Neural crest cell (in vitro differentiated cells): ENCODE measurements around the gene COL3A1. TPM values are rescaled to one million over a fixed set of nuclear protein-coding genes. Genes with fewer than 3 reads are reported as not detected.
A peak's percentile ranks its signal among the peaks of the same experiment; 100 is the strongest.

Experiments used
- DNase-seq: peaks from one replicate; pipeline ENCODE4 v3.0.0; 2021; ENCODE audit warnings: low read depth, mixed read lengths, low spot score
- H3K27ac Mint-ChIP-seq: one replicate; pipeline ENCODE4 v1.8.0; 2021; ENCODE audit warnings: mild to moderate bottlenecking, mixed read lengths; ENCODE audit not compliant: unreplicated experiment
- H3K27me3 Mint-ChIP-seq: 2 replicates; pipeline ENCODE4 v1.8.0; 2021; ENCODE audit warnings: low read depth, mild to moderate bottlenecking, mixed read lengths
- H3K36me3 Mint-ChIP-seq: 2 replicates; pipeline ENCODE4 v1.8.0; 2021; ENCODE audit warnings: low read depth, mild to moderate bottlenecking, mixed read lengths
- H3K4me1 Mint-ChIP-seq: 2 replicates; pipeline ENCODE4 v1.8.0; 2021; ENCODE audit warnings: mixed read lengths
- H3K4me3 Mint-ChIP-seq: one replicate; pipeline ENCODE4 v1.8.0; 2021; ENCODE audit warnings: mild to moderate bottlenecking, mixed read lengths
- H3K9me3 Mint-ChIP-seq: 2 replicates; pipeline ENCODE4 v1.8.0; 2021; ENCODE audit warnings: mixed read lengths
- total RNA-seq: library from RNA; stranded (reverse); gene quantifications from 2 replicates; pipeline ENCODE4 v1.2.1, GENCODE V29; 2021
- TF ChIP-seq, protein P1 (sequence below): fragments of 200-600 bp; sonication (generic); conservative IDR thresholded peaks from 2 replicates; pipeline ENCODE4 v1.5.0; 2021; ENCODE audit warnings: antibody characterized with exemption, mild to moderate bottlenecking

The COL3A1 gene
- total RNA-seq, 1 donor from 2014 or later: 14.9 TPM

DNA sequence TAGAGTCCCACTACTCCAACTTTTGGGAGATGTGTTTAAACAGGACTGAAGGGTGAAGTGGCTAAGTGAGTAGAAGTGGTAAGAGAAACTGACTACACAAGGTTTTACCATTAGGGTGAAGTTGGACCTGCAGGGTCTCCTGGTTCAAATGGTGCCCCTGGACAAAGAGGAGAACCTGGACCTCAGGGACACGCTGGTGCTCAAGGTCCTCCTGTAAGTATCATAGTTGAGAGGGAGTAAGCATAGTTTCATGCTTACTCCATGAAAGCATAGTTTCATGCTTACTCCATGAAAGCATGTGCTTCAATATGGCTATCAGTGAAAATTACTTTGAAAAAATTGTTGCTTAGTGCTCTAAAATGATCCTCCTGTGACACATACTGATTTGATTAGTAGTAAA lies 19.1 kb downstream of the COL3A1 start:
- no peak overlapping the region for H3K4me3 Mint-ChIP-seq
- no peaks in the 10 kb centered on the region for H3K36me3 Mint-ChIP-seq
- H3K9me3 Mint-ChIP-seq: no peaks in the 10 kb centered on the region
- H3K27me3 Mint-ChIP-seq: no peaks in the 10 kb centered on the region
- no peaks in the 10 kb centered on the region for H3K4me1 Mint-ChIP-seq
- H3K27ac Mint-ChIP-seq: no peak overlapping the region
- TF ChIP-seq, protein P1, sequence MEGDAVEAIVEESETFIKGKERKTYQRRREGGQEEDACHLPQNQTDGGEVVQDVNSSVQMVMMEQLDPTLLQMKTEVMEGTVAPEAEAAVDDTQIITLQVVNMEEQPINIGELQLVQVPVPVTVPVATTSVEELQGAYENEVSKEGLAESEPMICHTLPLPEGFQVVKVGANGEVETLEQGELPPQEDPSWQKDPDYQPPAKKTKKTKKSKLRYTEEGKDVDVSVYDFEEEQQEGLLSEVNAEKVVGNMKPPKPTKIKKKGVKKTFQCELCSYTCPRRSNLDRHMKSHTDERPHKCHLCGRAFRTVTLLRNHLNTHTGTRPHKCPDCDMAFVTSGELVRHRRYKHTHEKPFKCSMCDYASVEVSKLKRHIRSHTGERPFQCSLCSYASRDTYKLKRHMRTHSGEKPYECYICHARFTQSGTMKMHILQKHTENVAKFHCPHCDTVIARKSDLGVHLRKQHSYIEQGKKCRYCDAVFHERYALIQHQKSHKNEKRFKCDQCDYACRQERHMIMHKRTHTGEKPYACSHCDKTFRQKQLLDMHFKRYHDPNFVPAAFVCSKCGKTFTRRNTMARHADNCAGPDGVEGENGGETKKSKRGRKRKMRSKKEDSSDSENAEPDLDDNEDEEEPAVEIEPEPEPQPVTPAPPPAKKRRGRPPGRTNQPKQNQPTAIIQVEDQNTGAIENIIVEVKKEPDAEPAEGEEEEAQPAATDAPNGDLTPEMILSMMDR: no peak
- no peak for DNase-seq

DNA sequence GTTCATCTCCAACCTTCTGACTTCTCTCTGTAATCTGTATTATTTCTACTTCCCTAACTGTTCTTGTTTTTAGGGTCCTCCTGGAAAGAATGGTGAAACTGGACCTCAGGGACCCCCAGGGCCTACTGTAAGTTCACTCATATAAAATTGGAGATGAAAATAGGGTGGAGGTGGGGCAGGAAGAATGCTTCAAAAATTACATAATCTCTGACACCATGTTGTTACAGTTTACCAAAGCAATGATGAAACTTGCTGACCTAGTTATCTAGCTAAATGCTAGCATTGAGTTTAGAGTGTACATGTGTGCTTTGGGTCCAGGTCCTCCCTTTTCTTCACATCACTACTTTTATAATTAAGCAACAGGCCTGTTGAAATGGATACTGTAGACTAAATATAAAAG lies 23.1 kb downstream of the COL3A1 start:
- TF ChIP-seq, protein P1: no peak
- Mint-ChIP-seq H3K9me3 (no peaks in the 10 kb centered on the region), H3K27me3 (no peaks in the 10 kb centered on the region), H3K4me3 (no peak overlapping the region), H3K27ac (peak overlapping the region; percentile 27), H3K36me3 (no peaks in the 10 kb centered on the region), H3K4me1 (no peaks in the 10 kb centered on the region)
- DNase-seq: no peak

GRCh38 chr2:189000221-189000620 lies 26.0 kb downstream of the COL3A1 start:
- no peaks in the 10 kb centered on the region for H3K36me3 Mint-ChIP-seq
- no peaks in the 10 kb centered on the region for H3K4me1 Mint-ChIP-seq
- no peak overlapping the region for H3K4me3 Mint-ChIP-seq
- H3K27ac Mint-ChIP-seq: no peak overlapping the region
- DNase-seq: no peak
- H3K27me3 Mint-ChIP-seq: no peaks in the 10 kb centered on the region
- no peaks in the 10 kb centered on the region for H3K9me3 Mint-ChIP-seq
- TF ChIP-seq, protein P1: no peak

- TF ChIP-seq, protein P1: no peak
- Mint-ChIP-seq H3K9me3 (peaks cover 3% of the 10 kb centered on the region), H3K4me1 (no peaks in the 10 kb centered on the region), H3K4me3 (no peak overlapping the region), H3K27ac (no peak overlapping the region), H3K27me3 (no peaks in the 10 kb centered on the region), H3K36me3 (no peaks in the 10 kb centered on the region)
- DNase-seq: no peak
These were observed 27.9 kb downstream of the COL3A1 start for GRCh38 chr2:189002079-189002478.

- DNase-seq: no peak
- H3K36me3 Mint-ChIP-seq: no peaks in the 10 kb centered on the region
- H3K4me3 Mint-ChIP-seq: no peak overlapping the region
- no peak overlapping the region for H3K27ac Mint-ChIP-seq
- TF ChIP-seq, protein P1: no peak
- no peaks in the 10 kb centered on the region for H3K27me3 Mint-ChIP-seq
- H3K9me3 Mint-ChIP-seq: peaks cover 3% of the 10 kb centered on the region
- no peaks in the 10 kb centered on the region for H3K4me1 Mint-ChIP-seq
These were observed 34.5 kb downstream of the COL3A1 start for GRCh38 chr2:189008555-189009262.
